H9 (cell line): Measurements from ENCODE around the gene PRKCB. TPM values are rescaled to one million over a fixed set of nuclear protein-coding genes. Genes with fewer than 3 reads are reported as not detected.

ENCODE experiments used
- DNase-seq: peaks from one replicate; pipeline ENCODE4 v3.0.0-alpha.2; 2017
- H2AFZ ChIP-seq: one replicate; pipeline ENCODE4 v1.6.1; 2013; ENCODE audit warnings: mild to moderate bottlenecking, low read length, control low read depth, moderate library complexity
- H2AK5ac ChIP-seq: 2 replicates; pipeline ENCODE4 v1.6.1; 2013; ENCODE audit warnings: low read length, control low read depth, mixed read lengths; ENCODE audit not compliant: insufficient read length
- H2BK120ac ChIP-seq: one replicate; pipeline ENCODE4 v1.6.1; 2013; ENCODE audit warnings: low read depth, mild to moderate bottlenecking, low read length, control low read depth, inconsistent platforms; ENCODE audit not compliant: poor library complexity, severe bottlenecking
- H2BK12ac ChIP-seq: 2 replicates; pipeline ENCODE4 v1.6.1; 2013; ENCODE audit warnings: low read length, control low read depth, mixed read lengths, low read depth; ENCODE audit not compliant: insufficient read length
- H2BK15ac ChIP-seq: 2 replicates; pipeline ENCODE4 v1.6.1; 2013; ENCODE audit warnings: low read depth, low read length, control low read depth
- H2BK20ac ChIP-seq: one replicate; pipeline ENCODE4 v1.6.1; 2013; ENCODE audit warnings: low read depth, mild to moderate bottlenecking, low read length, control low read depth, inconsistent platforms; ENCODE audit not compliant: poor library complexity, severe bottlenecking
- H2BK5ac ChIP-seq: 2 replicates; pipeline ENCODE4 v1.6.1; 2013; ENCODE audit warnings: low read length, control low read depth, mixed read lengths; ENCODE audit not compliant: insufficient read length
- H3K14ac ChIP-seq: 2 replicates; pipeline ENCODE4 v1.6.1; 2013; ENCODE audit warnings: low read length, control low read depth; ENCODE audit not compliant: insufficient read depth
- H3K18ac ChIP-seq: 2 replicates; pipeline ENCODE4 v1.6.1; 2013; ENCODE audit warnings: low read depth, mild to moderate bottlenecking, mixed read lengths, low read length, control low read depth; ENCODE audit not compliant: insufficient read length
- H3K23ac ChIP-seq: 2 replicates; pipeline ENCODE4 v1.6.1; 2013; ENCODE audit warnings: low read length, control low read depth, mixed read lengths, low read depth; ENCODE audit not compliant: insufficient read length
- H3K23me2 ChIP-seq: 2 replicates; pipeline ENCODE4 v1.6.1; 2013; ENCODE audit warnings: low read depth, mild to moderate bottlenecking, mixed read lengths, low read length, control low read depth; ENCODE audit not compliant: insufficient read length, poor library complexity, severe bottlenecking
- H3K27ac ChIP-seq: 2 replicates; pipeline ENCODE4 v1.5.1; 2013; ENCODE audit warnings: low read length, control low read depth, mixed read lengths, low read depth; ENCODE audit not compliant: insufficient read length
- H3K27me3 ChIP-seq: 2 replicates; pipeline ENCODE4 v1.6.1; 2013; ENCODE audit warnings: low read length, control low read depth, inconsistent platforms; ENCODE audit not compliant: insufficient read depth
- H3K4ac ChIP-seq: 2 replicates; pipeline ENCODE4 v1.6.1; 2013; ENCODE audit warnings: low read depth, mild to moderate bottlenecking, control low read depth, inconsistent platforms, low read length, moderate library complexity
- H3K4me1 ChIP-seq: 2 replicates; pipeline ENCODE4 v1.6.1; 2013; ENCODE audit warnings: low read length, control low read depth, inconsistent platforms; ENCODE audit not compliant: insufficient read depth
- H3K4me2 ChIP-seq: 2 replicates; pipeline ENCODE4 v1.6.1; 2013; ENCODE audit warnings: low read length, control low read depth, mixed read lengths; ENCODE audit not compliant: insufficient read length, insufficient read depth
- H3K56ac ChIP-seq: 2 replicates; pipeline ENCODE4 v1.6.1; 2013; ENCODE audit warnings: low read depth, mild to moderate bottlenecking, mixed read lengths, low read length, control low read depth; ENCODE audit not compliant: insufficient read length
- H3K79me1 ChIP-seq: 2 replicates; pipeline ENCODE4 v1.6.1; 2013; ENCODE audit warnings: low read depth, mild to moderate bottlenecking, moderate library complexity, low read length, control low read depth, inconsistent platforms; ENCODE audit not compliant: insufficient read depth, poor library complexity, severe bottlenecking
- H3K79me2 ChIP-seq: 2 replicates; pipeline ENCODE4 v1.6.1; 2013; ENCODE audit warnings: low read length, control low read depth, inconsistent platforms; ENCODE audit not compliant: insufficient read depth
- H3K9ac ChIP-seq: 2 replicates; pipeline ENCODE4 v1.6.1; 2013; ENCODE audit warnings: low read length, control low read depth, mixed read lengths; ENCODE audit not compliant: insufficient read length; ENCODE audit errors: extremely low read depth
- H3K9me3 ChIP-seq: one replicate; pipeline ENCODE4 v1.6.1; 2013; ENCODE audit warnings: low read depth, low read length, inconsistent platforms; ENCODE audit not compliant: control insufficient read depth
- H3T11ph ChIP-seq: one replicate; pipeline ENCODE4 v1.6.1; 2013; ENCODE audit warnings: mild to moderate bottlenecking, low read length, control low read depth, inconsistent platforms
- H4K20me1 ChIP-seq: one replicate; pipeline ENCODE4 v1.6.1; 2013; ENCODE audit not compliant: control insufficient read depth, insufficient read length, insufficient read depth
- H4K5ac ChIP-seq: 2 replicates; pipeline ENCODE4 v1.6.1; 2013; ENCODE audit warnings: low read depth, mild to moderate bottlenecking, mixed read lengths, low read length, control low read depth; ENCODE audit not compliant: insufficient read length
- H4K8ac ChIP-seq: replicated peaks from 2 replicates; pipeline ENCODE4 v1.6.1; 2013; ENCODE audit warnings: low read length, control low read depth, mixed read lengths, low read depth; ENCODE audit not compliant: insufficient read length
- H4K91ac ChIP-seq: 2 replicates; pipeline ENCODE4 v1.6.1; 2013; ENCODE audit warnings: low read depth, mild to moderate bottlenecking, moderate library complexity, mixed read lengths, low read length, control low read depth; ENCODE audit not compliant: insufficient read length
- H3K27ac Mint-ChIP-seq, 3 experiments: 2 replicates in 2 of 3; 3 replicates in 1 of 3; pipeline ENCODE4 v1.8.0; 2020 to 2021; ENCODE audit warnings: mixed read lengths in 3 of 3, mild to moderate bottlenecking in 1 of 3, moderate library complexity in 1 of 3
- H3K27me3 Mint-ChIP-seq: 2 replicates; pipeline ENCODE4 v1.8.0; 2021; ENCODE audit warnings: low read depth, mild to moderate bottlenecking, moderate library complexity, mixed read lengths
- H3K36me3 Mint-ChIP-seq, 3 experiments: 2 replicates in 2 of 3; 3 replicates in 1 of 3; pipeline ENCODE4 v1.8.0; 2020 to 2021; ENCODE audit warnings: low read depth in 3 of 3, mixed read lengths in 3 of 3; ENCODE audit not compliant: insufficient read depth in 1 of 3
- H3K4me1 Mint-ChIP-seq, 2 experiments: 2 replicates each; pipeline ENCODE4 v1.8.0; 2020; ENCODE audit warnings: mixed read lengths in 2 of 2
- H3K4me3 Mint-ChIP-seq, 2 experiments: 2 replicates in 1 of 2; 3 replicates in 1 of 2; pipeline ENCODE4 v1.8.0; 2020 to 2021; ENCODE audit warnings: mild to moderate bottlenecking in 2 of 2, mixed read lengths in 2 of 2, moderate library complexity in 1 of 2
- H3K9me3 Mint-ChIP-seq, 2 experiments: 2 replicates in 1 of 2; 3 replicates in 1 of 2; pipeline ENCODE4 v1.8.0; 2020; ENCODE audit warnings: mild to moderate bottlenecking in 2 of 2, mixed read lengths in 2 of 2, moderate library complexity in 1 of 2
- WGBS: extraction: QIAGEN DNeasy Blood & Tissue Kit; methylation state at CpG from one replicate; pipeline ENCODE4 v1.1.7; 2013; ENCODE audit warnings: missing lambda C conversion rate, low lambda C conversion rate, mixed read lengths; ENCODE audit not compliant: insufficient read length; ENCODE audit errors: extremely low coverage; 5-methylcytosine and 5-hydroxymethylcytosine counted together
- total RNA-seq: library from RNA; stranded (reverse); gene quantifications from 2 replicates; pipeline ENCODE4 v1.2.1, GENCODE V29; 2021
- TF ChIP-seq, protein P1 (sequence below): fragments of 200-600 bp; sonication (generic); conservative IDR thresholded peaks from 3 replicates; pipeline ENCODE4 v1.8.0; 2021; ENCODE audit warnings: antibody characterized with exemption, mild to moderate bottlenecking

Gene PRKCB
- total RNA-seq, 1 experiment from 2014 or later: 7.0 TPM

DNA sequence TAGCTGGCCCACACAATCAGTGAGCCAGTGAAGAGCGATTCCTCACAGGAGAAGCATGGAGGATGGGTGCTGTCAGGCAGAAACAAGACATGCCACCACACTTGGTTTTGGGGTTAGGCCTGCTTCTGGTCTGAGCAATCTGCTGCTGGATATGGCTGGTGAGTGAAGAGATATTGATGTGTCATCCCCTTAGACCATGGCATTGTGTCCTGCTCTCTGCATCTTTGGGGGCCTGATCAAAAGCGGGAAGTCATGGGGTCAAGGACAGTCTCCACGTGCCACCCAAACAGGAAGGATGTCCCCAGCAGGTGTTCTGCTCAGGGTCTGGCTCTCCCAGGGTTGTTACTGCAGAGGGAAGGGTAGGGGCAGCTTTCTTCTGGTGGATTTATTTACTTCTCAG, 140.7 kb downstream of the PRKCB start:
- Histone ChIP-seq H3K27me3 (no peaks in the 10 kb centered on the region), H2BK5ac (no peak overlapping the region), H2BK12ac (no peak overlapping the region), H3K23me2 (no peaks in the 10 kb centered on the region), H3K4me2 (no peak overlapping the region), H3K79me2 (no peaks in the 10 kb centered on the region), H3K14ac (no peak overlapping the region; the same call in 1 of the 2 replicates), H3K9ac (no peak overlapping the region), H3K27ac (no peak overlapping the region), H2AK5ac (no peak overlapping the region), H4K20me1 (no peaks in the 10 kb centered on the region), H2BK15ac (no peak overlapping the region), H3K18ac (no peak overlapping the region), H2BK120ac (no peak overlapping the region), H3K4ac (no peak overlapping the region), H3K23ac (no peak overlapping the region), H3K56ac (no peak overlapping the region), H3T11ph (no peak overlapping the region), H4K5ac (no peak overlapping the region), H3K9me3 (no peaks in the 10 kb centered on the region), H3K79me1 (no peaks in the 10 kb centered on the region), H4K91ac (no peak overlapping the region), H2BK20ac (no peak overlapping the region), H2AFZ (no peak overlapping the region), H3K4me1 (peaks cover 5% of the 10 kb centered on the region; the same call in 1 of the 2 replicates), H4K8ac (no peak overlapping the region)
- no peaks in the 10 kb centered on the region for H3K36me3 Mint-ChIP-seq
- no peak for DNase-seq
- no CpG with 5 or more reads among the region's 3 CpGs for WGBS
- no peak overlapping the region for H3K4me3 Mint-ChIP-seq
- H3K27ac Mint-ChIP-seq: peak overlapping the region in 1 of 3 experiments; percentile 57; a peak in 2 of 7 replicates
- peaks cover 16 to 25% of the 10 kb centered on the region in 2 experiments for H3K4me1 Mint-ChIP-seq
- peaks cover 13% of the 10 kb centered on the region for H3K27me3 Mint-ChIP-seq
- TF ChIP-seq, protein P1, sequence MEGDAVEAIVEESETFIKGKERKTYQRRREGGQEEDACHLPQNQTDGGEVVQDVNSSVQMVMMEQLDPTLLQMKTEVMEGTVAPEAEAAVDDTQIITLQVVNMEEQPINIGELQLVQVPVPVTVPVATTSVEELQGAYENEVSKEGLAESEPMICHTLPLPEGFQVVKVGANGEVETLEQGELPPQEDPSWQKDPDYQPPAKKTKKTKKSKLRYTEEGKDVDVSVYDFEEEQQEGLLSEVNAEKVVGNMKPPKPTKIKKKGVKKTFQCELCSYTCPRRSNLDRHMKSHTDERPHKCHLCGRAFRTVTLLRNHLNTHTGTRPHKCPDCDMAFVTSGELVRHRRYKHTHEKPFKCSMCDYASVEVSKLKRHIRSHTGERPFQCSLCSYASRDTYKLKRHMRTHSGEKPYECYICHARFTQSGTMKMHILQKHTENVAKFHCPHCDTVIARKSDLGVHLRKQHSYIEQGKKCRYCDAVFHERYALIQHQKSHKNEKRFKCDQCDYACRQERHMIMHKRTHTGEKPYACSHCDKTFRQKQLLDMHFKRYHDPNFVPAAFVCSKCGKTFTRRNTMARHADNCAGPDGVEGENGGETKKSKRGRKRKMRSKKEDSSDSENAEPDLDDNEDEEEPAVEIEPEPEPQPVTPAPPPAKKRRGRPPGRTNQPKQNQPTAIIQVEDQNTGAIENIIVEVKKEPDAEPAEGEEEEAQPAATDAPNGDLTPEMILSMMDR: no peak
- no peaks in the 10 kb centered on the region for H3K9me3 Mint-ChIP-seq
